GM21825 (cell line): ENCODE measurements around the gene CRACDL.
"Not testable (repeated sequence)": the region's sequence is repeated elsewhere in the genome, so short reads cannot be mapped to it uniquely, and the experiment has no call there.

Experiments used
- ATAC-seq: cut with Tn5 transposase; IDR thresholded peaks from one replicate; pipeline ENCODE4 v1.9.1; 2021; ENCODE audit warnings: mild to moderate bottlenecking, moderate library complexity; ENCODE audit not compliant: unreplicated experiment

The CRACDL gene

DNA sequence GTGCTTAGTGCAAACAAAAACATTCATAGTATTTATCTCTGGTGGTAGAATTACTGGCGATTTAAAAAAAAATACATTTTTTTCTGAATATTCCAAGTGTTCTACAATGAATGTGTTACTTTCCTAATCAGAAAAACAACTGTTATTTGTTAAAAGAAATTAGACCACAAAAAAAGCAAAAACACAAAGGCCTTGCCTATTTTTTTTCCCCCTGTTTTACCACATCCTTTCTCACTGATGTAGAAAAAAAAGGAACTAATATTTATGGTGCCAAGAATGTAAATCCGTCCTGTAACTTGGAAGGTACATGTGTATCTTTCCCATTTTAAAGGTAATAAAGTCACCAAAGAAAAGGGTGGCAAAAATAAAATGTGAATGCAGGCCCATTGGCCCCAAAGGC is 176.7 kb downstream of the CRACDL start:
- no peak for ATAC-seq

DNA sequence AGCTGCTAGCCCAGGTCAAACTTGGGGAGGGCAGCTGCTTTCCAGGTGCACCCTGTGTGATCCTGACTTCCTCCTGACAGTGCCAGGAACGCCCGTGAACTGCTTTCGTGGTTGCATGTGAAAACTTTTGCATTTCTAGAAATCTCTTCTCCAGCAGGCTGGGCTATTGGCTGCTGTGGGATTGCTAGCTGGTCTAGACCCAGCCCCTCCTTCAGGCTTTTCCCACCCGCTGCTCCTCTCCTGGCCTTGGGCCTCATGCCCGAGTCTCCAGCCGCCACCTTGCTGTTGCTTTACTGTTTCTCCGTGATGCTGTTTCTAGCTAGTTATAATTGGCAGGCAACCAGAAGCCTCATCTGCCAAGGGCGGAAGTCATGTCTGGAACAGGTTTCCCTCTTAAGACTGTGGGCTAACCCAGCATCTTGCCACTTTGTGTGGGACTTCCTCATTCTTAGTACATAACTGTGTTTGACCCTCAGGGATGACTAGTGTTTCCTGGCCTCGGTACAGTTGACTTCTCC is 178.1 kb downstream of the CRACDL start:
- peak; percentile 89 for ATAC-seq

DNA sequence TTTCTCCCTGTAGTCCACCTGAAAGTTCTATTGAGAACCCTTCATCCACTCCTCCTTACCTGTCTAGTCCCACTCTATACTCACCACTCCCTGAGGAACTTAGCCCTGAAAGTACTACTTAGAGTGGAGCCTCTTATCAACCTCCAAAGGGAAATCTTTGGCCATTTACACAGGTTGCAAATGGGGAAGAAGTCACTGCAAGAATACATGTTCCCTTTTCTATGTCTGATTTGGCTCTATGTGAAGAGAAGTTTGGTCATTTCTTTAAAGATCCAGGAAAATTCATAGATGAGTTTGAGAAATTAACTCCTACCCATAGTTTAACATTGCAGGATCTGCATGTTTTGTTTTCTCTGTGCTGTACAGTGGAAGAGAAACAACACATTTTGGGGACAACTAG is 182.2 kb downstream of the CRACDL start:
- no peak for ATAC-seq

DNA sequence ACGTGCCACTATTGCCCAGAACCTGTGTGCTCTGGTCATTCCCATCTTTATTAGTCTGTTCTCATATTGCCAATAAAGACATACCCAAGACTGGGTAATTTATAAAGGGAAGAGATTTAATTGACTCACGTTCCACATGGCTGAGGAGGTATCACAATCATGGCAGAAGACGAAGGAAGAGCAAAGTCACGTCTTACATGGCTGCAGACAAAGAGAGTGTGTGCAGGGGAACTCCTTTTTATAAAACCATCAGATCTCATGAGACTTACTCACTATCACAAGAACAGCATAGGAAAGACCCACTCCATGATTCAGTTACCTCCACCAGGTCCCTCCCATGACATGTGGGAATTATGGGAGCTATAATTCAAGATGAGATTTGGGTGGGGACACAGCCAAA is 183.3 kb downstream of the CRACDL start:
- ATAC-seq, result not testable (repeated sequence)

DNA sequence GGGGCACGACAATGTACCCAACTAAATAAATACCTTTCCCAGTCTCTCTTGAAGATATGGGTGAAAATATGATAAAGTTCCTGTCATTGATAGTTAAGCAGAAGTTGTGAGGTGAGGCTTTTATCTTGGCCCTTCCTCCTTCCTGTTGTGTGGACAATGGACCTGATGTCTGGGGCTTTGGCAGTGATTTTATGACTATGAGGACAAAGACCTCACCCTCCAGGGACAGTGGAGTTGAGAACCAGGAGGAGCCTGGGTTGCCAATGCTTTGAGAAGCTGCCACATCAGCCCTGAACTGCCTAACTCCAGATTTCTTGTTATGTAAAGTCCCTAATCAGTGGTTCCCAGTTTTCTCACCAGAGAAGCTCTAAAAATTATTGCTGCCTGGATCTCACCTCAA is 184.3 kb downstream of the CRACDL start:
- no peak for ATAC-seq

DNA sequence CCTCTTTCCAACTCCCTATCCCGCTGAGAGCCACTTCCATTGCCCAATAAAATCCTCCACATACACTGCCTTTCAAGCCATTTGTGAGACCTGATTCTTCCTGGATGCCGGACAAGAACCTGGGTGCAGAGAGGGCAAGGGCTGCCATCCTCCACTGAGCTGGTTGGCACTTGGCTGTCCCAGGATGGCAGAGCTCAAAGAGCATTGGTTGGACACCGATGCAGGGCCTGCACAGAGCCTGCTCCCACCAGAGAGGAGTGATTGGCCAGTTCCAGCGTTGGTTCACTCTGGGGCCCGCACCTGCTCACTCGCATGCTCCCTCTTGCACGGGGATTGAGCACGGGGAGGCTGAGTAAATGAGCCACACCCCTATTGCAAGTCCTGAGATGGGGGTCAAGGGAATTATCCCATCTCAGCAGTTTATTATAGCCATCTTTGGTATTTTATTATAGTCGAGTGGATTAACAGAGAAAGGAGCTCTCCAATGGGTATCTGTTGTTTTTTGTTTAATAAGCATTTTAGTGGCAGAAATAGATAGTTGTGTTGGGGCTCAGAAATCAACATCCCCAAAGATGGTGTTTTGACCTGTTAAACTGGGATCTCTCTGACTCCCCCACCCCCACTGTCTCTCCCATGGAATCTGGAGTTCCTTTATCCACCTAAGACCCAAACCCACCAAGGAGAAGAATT is 185.3 kb downstream of the CRACDL start:
- ATAC-seq, result no peak

DNA sequence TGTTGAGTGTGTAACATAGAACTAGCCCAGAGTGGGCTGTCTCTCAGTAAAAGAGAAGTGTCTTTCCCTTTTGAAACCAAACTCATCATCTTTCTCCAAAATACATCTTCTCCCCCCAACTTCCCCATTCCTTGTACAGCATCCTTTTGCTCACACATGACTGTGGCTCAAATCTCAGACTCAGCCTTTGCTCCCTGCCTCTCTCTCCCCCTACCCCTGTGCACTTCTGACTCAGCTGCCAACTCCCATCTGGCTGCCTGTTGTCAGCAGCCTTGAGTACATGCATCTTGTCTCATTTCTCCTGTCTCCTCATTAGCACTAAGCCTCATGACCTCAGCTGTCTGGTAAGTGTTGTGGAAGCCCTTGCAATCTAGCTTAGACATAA is 187.0 kb downstream of the CRACDL start:
- no peak for ATAC-seq

DNA sequence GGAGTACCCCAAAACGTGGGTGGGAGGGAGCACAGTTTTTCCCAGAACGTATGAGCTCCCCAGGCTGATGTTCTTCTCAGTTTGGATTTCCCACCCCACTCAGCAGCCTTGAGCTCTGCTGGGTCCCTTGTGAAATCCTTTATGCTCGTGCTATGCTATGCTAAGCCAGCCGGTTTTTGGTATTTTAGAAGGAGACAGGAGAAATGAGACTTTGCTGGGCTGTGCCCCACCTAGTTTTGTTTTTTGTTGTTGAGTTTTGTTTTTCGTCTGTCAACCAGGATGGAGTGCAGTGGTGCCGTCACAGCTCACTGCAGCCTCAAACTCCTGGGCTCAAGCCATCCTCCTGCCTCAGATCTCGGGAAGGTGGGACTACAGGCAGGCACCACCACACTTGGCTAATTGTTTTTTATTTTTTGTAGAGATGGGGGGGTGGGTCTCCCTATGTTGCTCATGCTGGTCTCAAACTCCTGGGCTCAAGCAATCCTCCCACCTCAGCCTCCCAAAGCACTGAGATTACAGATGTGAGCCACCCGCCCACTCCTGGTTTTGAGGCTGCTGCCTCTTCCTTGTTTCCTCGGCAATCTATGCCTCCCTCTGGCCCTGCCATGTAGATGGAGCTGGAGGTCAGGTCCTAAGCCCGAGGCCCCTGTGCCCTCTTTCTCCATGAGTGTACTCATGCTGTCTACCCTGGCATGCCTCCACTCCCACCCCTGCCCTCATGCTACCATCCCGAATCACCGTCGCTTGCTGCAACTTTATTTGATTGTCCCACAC is 187.5 kb downstream of the CRACDL start:
- ATAC-seq, result no peak

DNA sequence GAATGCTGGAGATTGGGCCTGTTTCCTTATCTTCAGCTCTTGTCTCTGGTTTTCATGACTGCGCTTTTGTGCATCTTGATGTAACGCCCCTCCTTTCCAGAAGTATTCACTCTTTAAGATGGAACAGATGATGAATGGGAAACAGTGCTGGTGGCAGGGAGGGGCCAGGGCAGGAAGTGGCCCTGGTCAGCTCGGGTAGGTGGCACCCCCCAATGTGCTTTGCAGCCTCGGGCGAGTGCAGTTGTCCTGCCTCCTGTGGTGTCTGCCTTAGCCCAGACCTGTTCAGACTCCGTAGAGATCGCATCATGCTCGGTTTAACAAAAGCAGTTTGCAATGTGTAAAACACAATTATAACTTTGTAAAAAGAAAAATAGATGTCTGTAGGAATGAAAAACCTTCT is 188.1 kb downstream of the CRACDL start:
- ATAC-seq, result no peak

DNA sequence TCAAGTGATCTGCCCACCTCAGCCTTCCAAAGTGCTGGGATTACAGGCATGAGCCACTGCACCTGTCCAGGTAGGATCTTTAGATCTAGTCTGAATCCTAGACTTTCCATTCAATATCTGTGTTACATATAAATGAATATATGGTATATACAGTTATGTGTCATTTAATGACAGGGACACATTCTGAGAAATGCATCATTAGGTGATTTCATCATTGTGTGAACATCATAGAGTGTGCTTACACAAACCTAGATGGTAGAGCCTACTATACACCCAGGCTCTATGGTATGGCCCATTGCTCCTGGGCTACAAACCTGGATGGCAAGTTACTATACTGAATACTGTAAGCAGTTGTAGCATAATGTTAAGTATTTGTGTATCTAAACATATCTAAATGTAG is 189.6 kb downstream of the CRACDL start:
- no peak for ATAC-seq

DNA sequence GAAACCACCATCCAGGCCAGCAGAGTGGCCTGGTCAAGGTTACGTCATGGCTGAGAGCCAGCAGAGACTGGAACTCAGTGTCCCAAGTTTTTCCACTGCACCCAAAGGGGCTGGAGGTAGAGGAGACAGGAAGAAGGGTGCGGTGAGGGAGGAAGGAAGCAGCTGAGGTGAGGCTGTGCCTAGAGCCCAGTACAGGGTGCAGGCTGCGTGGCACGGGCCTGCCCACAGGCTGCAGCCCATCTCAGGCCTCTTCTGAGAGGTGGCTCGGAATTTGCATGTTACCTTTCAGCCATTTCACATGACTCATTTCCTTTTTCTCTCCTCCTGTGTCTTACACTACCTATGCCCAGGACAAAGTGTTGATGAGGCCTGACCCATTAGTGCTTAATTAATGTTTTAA is 191.4 kb downstream of the CRACDL start:
- ATAC-seq, result no peak
